NCI-H2227 (cell line): ENCODE results near the gene MAPKAPK2.
A peak's percentile ranks its signal among the peaks of the same experiment; 100 is the strongest.

Source experiments
- DNase-seq: peaks from one replicate; lab custom pipeline; 2025; ENCODE audit not compliant: unreplicated experiment; lab: John Stamatoyannopoulos, UW

Gene MAPKAPK2

GRCh38 chr1:206717674-206717989, 32.9 kb downstream of the MAPKAPK2 start:
- DNase-seq: no peak

- DNase-seq: no peak
Measured at GRCh38 chr1:206719169-206719839, 34.6 kb downstream of the MAPKAPK2 start.

DNA sequence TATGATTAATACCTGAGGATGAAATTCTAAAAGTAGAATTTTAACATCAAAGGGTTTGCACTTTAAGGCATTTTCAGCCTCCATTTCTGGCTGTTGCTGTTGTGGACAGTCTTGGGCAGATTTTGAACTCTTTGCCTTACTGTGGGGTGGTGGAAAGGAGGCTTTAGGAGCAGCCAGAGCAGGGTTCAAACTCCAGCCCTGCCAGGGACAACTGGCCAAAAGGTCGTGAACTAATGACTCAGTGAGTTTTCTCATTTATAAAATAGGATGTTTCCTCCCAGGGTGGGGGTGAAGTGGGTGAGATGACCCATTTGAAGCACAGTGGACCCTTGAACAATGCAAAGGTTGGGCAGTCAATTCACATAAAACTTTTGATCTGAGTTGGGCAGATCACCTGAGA, 36.7 kb downstream of the MAPKAPK2 start:
- no peak for DNase-seq

- DNase-seq: no peak
Measured at GRCh38 chr1:206722751-206723461, 38.2 kb downstream of the MAPKAPK2 start.

GRCh38 chr1:206723462-206723804, 38.7 kb downstream of the MAPKAPK2 start:
- no peak for DNase-seq

- DNase-seq: no peak
Measured at GRCh38 chr1:206723805-206724472, 39.2 kb downstream of the MAPKAPK2 start.

- DNase-seq: peak; percentile 42
Measured at GRCh38 chr1:206725109-206725963, 40.6 kb downstream of the MAPKAPK2 start.

GRCh38 chr1:206727981-206728696, 43.4 kb downstream of the MAPKAPK2 start:
- DNase-seq: no peak

GRCh38 chr1:206728697-206728987, 43.9 kb downstream of the MAPKAPK2 start:
- no peak for DNase-seq

DNA sequence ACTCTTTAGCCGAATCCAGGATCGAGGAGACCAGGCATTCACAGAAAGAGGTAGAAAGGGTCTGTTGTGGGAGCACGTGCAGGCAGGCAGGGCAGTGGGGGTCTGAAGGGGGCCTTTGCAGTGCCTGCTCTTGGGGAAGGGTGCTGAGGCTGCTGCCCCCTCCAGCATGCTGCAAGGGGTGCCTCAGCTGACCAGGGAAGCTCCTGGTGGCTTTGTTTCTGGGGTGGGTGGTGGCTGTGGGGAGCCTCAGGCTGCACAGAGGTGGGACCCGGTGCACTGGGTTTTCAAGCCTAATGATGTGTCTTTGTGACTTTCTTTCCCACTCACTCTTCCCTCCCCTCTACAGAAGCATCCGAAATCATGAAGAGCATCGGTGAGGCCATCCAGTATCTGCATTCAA, 44.3 kb downstream of the MAPKAPK2 start:
- DNase-seq: no peak

GRCh38 chr1:206729507-206729906, 44.8 kb downstream of the MAPKAPK2 start:
- no peak for DNase-seq

GRCh38 chr1:206732508-206732907, 47.8 kb downstream of the MAPKAPK2 start:
- no peak for DNase-seq

- DNase-seq: no peak
Measured at GRCh38 chr1:206732992-206733391, 48.3 kb downstream of the MAPKAPK2 start.

DNA sequence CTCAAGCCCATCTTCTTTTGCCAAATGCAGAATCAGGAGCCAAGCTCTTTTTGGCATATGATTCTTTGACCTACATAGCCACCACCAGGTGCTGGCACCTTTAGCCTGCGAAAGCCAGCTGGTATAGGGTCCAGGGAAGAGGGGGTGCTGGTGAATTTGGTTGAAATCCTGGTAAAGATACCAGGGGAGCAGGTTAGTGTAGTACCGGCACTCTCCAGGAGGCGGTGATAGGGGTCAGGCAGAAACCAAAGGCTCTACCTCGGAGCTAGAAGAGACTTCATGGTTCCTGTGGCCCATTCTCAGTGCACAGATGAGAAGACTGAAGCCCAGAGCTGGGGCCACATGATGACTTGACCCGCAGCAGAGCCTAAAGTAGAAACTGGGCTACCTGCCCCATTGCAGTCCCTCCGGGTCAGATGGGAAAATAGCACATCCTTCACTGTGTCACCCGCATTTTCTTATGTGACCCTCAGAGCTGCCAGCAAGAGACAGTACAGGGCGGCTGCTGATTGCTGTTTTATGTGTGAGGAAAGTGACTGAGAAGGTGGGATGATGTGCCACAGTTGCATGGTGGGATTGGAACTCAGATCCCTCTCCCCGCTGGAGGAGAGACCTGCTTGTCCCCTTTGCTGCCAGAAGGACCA, 49.9 kb downstream of the MAPKAPK2 start:
- peak; percentile 33 for DNase-seq

DNA sequence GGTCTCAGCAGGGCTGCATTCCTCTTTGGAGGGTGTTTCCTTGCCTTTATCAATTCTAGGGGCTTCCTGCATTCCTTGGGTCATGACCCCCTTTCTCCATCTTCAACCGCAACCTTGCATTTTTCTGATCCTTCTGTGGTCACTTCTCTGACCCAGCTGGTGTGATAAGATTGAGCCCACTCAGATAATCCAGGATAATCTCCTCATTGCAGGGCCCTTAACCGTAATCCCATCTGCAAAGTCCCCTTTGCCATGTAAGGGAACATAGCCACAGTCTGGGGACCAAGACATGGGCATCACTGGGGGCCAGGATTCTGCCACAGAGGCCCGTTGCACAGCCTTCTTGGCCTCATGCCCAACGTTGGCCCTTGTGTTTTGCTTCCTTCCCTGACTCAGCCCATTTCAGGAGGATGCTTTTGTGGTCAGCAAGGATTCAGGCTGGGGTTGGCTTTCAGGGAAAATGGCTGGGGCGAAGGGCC, 50.9 kb downstream of the MAPKAPK2 start:
- DNase-seq: no peak

- no peak for DNase-seq
Measured at GRCh38 chr1:206736878-206737728, 52.4 kb downstream of the MAPKAPK2 start.

DNA sequence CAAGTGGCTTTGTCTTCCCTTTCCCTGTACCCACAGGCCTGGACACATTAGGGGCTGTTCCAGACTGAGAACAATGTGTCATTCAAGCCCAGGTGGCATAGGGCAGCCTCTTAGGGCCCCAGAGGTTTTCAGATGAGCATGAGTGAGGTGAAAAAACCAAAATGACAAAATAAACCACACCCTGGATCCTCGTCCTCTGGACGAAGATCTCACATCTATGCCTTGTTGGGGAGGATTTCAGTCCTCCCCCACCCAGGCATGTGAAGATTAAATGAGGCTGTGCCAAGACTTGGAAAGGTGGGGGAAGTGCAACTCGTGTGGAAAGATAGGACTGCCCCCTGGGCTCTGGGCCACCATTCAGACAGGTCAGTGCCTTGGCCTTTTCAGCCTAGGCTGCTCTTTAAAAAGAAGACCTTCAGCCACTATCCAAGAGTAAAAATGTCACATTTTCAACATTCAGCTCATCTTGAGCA, 53.1 kb downstream of the MAPKAPK2 start:
- no peak for DNase-seq

- peak; percentile 14 for DNase-seq
Measured at GRCh38 chr1:206738370-206739366, 54.0 kb downstream of the MAPKAPK2 start.
